ENCODE data around the gene TRMT1.

TRMT1 gene

DNA sequence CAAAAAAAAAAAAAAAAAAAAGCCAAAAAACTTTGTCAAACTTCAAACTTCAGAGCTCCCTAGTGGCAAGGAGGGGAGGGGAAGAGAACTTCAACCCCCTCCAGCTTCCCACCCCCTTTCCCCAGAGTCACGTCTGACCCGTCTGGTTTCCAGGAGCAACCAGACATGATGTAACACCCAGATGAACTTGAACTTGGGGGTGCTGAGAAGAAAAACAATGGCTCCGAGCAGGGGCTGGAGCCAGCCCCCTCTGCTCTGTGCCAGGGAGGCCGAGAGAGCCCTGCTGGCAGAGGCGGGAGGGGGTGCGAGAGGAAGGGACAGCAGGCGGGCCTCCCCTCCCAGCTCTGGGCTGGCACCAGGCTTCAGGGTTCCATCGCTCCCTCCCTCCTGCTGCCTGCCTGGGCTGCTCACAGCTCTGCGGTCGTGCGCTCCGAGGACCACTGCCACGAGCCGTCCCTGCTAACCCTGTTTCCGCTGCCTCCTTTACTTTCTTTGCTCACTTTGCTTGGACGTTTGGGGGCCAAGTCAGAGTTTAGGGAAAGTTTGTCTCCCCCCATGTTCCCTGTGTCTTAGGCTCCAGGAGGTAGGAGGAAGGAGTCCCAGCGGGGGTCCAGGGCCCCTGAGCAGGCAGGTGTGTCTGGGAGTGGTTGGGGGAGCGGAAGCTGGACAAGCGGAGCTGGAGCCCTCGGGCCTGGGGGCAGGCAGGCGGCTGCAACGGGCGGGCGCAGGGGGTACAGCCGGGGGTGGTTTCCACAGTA lies 25.0 kb downstream of the TRMT1 start:
- H3K27ac ChIP-seq, result peak overlapping the region; percentile 72
- TF ChIP-seq, protein P1, sequence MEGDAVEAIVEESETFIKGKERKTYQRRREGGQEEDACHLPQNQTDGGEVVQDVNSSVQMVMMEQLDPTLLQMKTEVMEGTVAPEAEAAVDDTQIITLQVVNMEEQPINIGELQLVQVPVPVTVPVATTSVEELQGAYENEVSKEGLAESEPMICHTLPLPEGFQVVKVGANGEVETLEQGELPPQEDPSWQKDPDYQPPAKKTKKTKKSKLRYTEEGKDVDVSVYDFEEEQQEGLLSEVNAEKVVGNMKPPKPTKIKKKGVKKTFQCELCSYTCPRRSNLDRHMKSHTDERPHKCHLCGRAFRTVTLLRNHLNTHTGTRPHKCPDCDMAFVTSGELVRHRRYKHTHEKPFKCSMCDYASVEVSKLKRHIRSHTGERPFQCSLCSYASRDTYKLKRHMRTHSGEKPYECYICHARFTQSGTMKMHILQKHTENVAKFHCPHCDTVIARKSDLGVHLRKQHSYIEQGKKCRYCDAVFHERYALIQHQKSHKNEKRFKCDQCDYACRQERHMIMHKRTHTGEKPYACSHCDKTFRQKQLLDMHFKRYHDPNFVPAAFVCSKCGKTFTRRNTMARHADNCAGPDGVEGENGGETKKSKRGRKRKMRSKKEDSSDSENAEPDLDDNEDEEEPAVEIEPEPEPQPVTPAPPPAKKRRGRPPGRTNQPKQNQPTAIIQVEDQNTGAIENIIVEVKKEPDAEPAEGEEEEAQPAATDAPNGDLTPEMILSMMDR (conservative IDR thresholded peaks at IDR 0.05; ENCODE audit: low read depth), result no peak
- DNase-seq (ENCODE audit: low spot score), result no peak
- ChIA-PET POLR2A (ENCODE audit: low non-redundant PET) (no interaction called here), CTCF (interaction anchor here (0.6 to 0.7 kb wide), 3 partner anchors 26 to 479 kb away, joined by 3 read pairs; no protein-coding TSS in a partner anchor)

DNA sequence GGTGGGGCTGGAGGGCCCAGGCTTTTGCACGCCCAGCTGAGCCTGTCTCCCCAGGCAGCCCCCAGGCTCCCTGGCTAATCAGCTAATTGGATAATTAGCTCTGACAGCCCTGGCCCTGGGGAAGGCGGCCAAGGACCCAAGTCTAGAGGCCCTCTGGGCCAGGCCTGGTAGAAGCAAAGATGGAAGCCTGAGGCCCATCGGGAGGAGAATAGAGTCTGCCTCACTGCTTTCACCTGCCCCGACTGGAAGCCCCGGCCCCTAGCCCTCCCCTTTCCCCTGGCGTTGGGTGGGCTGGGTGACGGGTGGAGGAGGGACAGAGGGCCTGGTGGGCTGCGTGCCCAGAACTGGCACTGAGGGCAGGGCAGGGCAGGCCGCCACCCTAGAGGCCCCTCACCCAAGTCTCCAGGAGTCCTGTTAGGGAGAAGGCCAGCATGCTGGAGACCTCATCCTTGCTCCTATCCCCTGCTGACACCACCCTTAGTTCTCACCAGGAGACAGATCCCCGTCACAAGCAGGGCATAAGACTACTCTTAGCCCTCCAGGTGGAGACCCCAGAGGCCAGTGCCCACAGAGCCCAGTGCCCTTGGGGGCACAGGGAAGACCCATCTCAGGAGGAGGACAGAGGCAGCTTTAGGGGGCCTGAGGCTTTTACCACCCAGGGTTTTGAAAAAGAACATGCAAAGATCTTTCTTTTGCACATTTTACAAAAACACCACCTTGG lies 25.9 kb downstream of the TRMT1 start:
- ChIA-PET POLR2A (ENCODE audit: low non-redundant PET) (no interaction called here), CTCF (interaction anchor here (1.1 to 2.3 kb wide), 2 partner anchors 18 to 113 kb away, joined by 4 to 7 read pairs; no protein-coding TSS in a partner anchor)
- TF ChIP-seq, protein P1 (conservative IDR thresholded peaks at IDR 0.05; ENCODE audit: low read depth), result no peak
- H3K27ac ChIP-seq, result peak overlapping the region; percentile 72
- no peak for DNase-seq (ENCODE audit: low spot score)

DNA sequence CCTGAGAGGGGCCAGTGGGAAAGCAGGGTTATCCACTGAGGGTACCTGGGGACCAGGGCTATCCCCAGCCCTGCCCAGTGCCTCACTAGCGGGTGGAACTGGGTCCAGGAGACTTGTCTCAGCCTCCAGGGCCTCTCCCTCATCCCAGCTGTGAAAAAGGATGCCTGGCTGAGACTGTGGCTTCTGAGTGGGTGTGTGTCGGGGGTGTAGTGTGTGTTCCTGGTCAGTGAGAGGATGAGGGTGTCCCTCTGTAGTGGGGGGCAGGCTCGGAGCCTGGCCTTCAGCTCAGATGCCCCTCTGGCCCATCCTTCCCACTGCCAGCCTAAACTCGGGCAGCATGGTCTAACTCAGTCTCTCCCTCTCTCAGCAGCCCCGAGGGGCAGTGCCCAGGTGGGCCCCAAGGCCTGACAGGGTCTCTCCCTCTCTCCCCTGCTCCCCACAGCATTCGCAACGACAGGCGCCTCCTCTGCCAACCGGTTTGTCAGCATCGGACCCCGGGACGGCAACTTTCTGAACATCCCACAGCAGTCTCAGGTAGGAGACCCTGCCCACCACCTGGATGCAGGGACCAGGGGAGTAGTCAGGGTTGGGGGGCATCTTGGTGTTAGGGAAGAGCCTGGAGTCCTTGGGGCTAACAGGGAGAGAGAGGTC lies 26.6 kb downstream of the TRMT1 start:
- TF ChIP-seq, protein P1 (conservative IDR thresholded peaks at IDR 0.05; ENCODE audit: low read depth), result no peak
- ChIA-PET POLR2A (ENCODE audit: low non-redundant PET) (interaction anchor here (0.6 kb wide), 1 partner anchor 18 kb away, joined by 6 read pairs; no protein-coding TSS in a partner anchor), CTCF (interaction anchor here (1.1 to 2.3 kb wide), 2 partner anchors 17 to 112 kb away, joined by 4 to 7 read pairs; no protein-coding TSS in a partner anchor)
- no peak for DNase-seq (ENCODE audit: low spot score)
- H3K27ac ChIP-seq, result peak overlapping the region; percentile 72

DNA sequence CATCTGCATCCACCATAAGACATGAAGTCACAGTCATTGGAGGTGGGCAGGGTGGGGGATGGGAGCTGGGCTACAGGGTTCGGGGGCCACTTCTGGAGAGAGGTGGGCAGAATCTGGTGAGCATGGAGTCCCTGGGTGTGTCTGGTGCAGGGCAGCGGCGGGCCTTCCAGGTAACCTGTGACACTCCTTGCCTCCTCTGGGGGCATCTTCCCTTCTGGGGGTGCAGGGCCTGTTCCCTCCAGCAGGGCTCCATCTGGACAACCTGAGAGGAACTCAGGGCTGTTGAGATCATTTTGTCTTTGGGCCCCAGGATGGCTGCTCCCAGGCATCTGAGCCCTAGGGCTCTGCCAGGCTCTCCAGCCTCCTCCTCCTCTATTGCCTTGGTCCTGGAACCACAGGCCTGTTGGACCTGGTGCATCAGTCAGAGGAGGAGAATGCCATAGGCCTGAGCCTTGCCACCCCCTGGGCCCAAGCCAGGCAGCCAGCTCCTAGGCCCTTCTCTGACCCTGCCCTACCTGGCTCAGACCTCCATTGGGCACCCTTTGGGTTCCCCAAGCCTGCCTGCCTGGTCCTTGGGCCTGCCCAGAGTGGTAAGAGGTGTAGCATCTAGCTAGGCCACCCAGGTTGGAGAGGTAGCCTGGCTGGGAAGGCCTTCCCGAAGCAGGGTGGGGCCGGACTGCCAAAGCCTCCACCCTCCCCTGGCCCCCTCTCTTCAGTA lies 27.2 kb downstream of the TRMT1 start:
- ChIA-PET CTCF (interaction anchor here (1.1 to 2.3 kb wide), 2 partner anchors 16 to 111 kb away, joined by 4 to 7 read pairs; no protein-coding TSS in a partner anchor), POLR2A (ENCODE audit: low non-redundant PET) (interaction anchor here (0.6 kb wide), 1 partner anchor 18 kb away, joined by 6 read pairs; no protein-coding TSS in a partner anchor)
- peak overlapping the region; percentile 72 for H3K27ac ChIP-seq
- DNase-seq (ENCODE audit: low spot score), result peak; percentile 51
- TF ChIP-seq, protein P1 (conservative IDR thresholded peaks at IDR 0.05; ENCODE audit: low read depth), result no peak

DNA sequence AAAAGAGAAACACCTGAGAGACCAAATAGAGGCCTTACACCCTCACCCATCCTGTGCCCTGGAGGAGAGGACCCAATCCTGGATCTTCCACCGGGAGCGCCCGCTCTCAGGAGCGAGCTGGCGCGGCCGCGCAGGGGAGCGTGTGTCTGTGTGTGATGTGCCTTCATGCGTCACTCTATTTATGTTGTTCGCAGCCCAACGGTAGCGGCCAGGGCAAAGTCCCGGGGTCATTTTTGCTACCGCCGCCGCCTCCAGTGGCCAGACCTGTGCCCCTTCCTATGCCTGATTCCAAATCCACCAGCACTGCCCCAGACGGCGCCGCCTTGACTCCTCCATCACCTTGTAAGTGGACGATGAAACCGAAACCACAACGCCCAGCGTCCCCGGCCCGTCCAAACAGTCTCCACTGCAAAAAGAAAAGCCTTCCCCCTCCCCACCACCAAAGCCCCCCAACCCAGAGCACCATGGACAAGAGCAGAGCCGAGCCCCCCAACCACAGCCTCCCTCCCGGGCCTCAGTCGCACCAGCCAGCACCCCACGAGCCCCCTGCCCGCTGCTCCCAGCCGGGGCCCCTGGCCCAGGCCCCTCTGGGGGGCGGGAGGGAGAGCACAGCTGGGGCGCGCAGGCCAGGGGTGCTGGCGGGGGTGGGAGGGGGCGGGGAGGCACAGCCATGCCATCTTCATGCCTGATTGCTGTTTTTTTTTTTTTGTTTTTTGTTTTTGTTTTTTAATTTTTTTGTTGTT lies 28.6 kb downstream of the TRMT1 start:
- H3K27ac ChIP-seq, result no peak overlapping the region
- TF ChIP-seq, protein P1 (conservative IDR thresholded peaks at IDR 0.05; ENCODE audit: low read depth), result no peak
- ChIA-PET CTCF (interaction anchor here (0.6 to 2.3 kb wide), 3 partner anchors 8 to 110 kb away, joined by 4 to 7 read pairs (median 6); no protein-coding TSS in a partner anchor), POLR2A (ENCODE audit: low non-redundant PET) (no interaction called here)
- no peak for DNase-seq (ENCODE audit: low spot score)

All from RWPE1 (cell line).